ENCODE data around the gene IL20. TPM values are rescaled to one million over a fixed set of nuclear protein-coding genes. Genes with fewer than 3 reads are reported as not detected.
A peak's percentile ranks its signal among the peaks of the same experiment; 100 is the strongest.

IL20 gene
- polyA plus RNA-seq, 2 of the 4 experiments (the other 2 are of a cell fraction), result 0.05 TPM; not detected in 1

DNA sequence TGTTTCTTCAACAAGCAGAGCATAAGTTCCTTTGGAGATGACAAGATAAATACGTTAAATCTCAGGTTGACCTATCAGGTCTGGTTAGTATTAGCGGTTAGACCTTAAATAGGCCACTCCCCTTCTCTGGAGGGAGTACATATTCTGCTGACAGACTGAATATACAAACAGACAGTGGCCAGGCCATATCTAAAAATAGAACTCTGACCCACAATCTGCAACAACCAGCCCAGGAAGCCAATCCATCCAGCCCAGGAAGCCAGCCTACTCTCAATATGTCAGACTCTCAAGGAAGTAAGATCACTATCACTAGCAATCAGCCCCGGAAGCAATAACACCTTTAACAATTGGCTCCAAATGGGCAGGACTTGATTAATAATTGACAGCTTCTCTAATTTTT, 6.7 kb downstream of the IL20 start:
- Histone ChIP-seq H3K9me3 (peaks cover 19% of the 10 kb centered on the region; the same call in 2 of the 3 replicates), H3K27ac (no peak overlapping the region), H3K4me3 (no peak overlapping the region), H3K4me2 (no peak overlapping the region), H3K4me1 (no peaks in the 10 kb centered on the region)
- no peak for DNase-seq (ENCODE audit: low read depth in 1 of 2, low spot score in 1 of 2)
- POLR2A ChIA-PET, result no interaction called here
- no peak for FAIRE-seq
- 61% methylated on average over 3 of the region's 3 CpGs for whole genome bisulfite sequencing (ENCODE audit: missing lambda C conversion rate)
- ATAC-seq, result no peak
- CTCF ChIA-PET, result interaction anchor here (1.3 to 3.5 kb wide), 4 partner anchors 12 to 40 kb away, joined by 3 to 17 read pairs (median 4); no protein-coding TSS in a partner anchor
- TF ChIP-seq CHD4 (IDR thresholded peaks at IDR 0.05; ENCODE audit: borderline replicate concordance) (no peak), SREBF2 (IDR thresholded peaks at IDR 0.05) (no peak), POLR2A (IDR thresholded peaks at IDR 0.05; ENCODE audit: low read length) (no peak), FOSB (CRISPR knock-in tag; IDR thresholded peaks at IDR 0.05) (no peak), RCOR1 (IDR thresholded peaks at IDR 0.05; ENCODE audit: low read depth, low read length) (no peak), RFX5 (IDR thresholded peaks at IDR 0.05) (no peak), CTCF (IDR thresholded peaks at IDR 0.05) (no peak), KDM1A (IDR thresholded peaks at IDR 0.05; ENCODE audit: low read depth) (no peak), MAZ (IDR thresholded peaks at IDR 0.05; ENCODE audit: borderline replicate concordance, low read depth, low read length) (no peak), HDAC2 (IDR thresholded peaks at IDR 0.05) (no peak), TP53 (CRISPR knock-in tag; IDR thresholded peaks at IDR 0.05) (no peak), FOSL2 (IDR thresholded peaks at IDR 0.05) (no peak), FOSL2 (CRISPR knock-in tag; IDR thresholded peaks at IDR 0.05) (no peak), MYC (IDR thresholded peaks at IDR 0.05; ENCODE audit: borderline replicate concordance, low read length) (no peak)

- no peak overlapping the region for H3K4me2 ChIP-seq
- no peak for FAIRE-seq
- no peak for DNase-seq (ENCODE audit: low read depth in 1 of 2, low spot score in 1 of 2)
- WGBS (ENCODE audit: missing lambda C conversion rate), result 45% methylated on average over 3 of the region's 3 CpGs
- H3K27ac ChIP-seq, result no peak overlapping the region
- no peak overlapping the region for H3K4me3 ChIP-seq
- ATAC-seq, result no peak
- TF ChIP-seq ZC3H11A (IDR thresholded peaks at IDR 0.05) (no peak), NFE2L2 (conservative IDR thresholded peaks at IDR 0.05; ENCODE audit: low read length) (no peak), EHMT2 (IDR thresholded peaks at IDR 0.05; ENCODE audit: low read depth) (no peak), BHLHE40 (IDR thresholded peaks at IDR 0.05; ENCODE audit: low read depth, low read length) (no peak), SMC3 (IDR thresholded peaks at IDR 0.05) (no peak), ZSCAN20 (CRISPR knock-in tag; IDR thresholded peaks at IDR 0.05) (no peak), JUNB (IDR thresholded peaks at IDR 0.05) (no peak), MYC (IDR thresholded peaks at IDR 0.05; ENCODE audit: borderline replicate concordance, low read length) (no peak), E2F6 (IDR thresholded peaks at IDR 0.05; ENCODE audit: borderline replicate concordance, low read depth) (no peak), FOSB (CRISPR knock-in tag; IDR thresholded peaks at IDR 0.05) (no peak), FOSL2 (IDR thresholded peaks at IDR 0.05) (no peak), FOSL2 (CRISPR knock-in tag; IDR thresholded peaks at IDR 0.05) (no peak), HOXA7 (CRISPR knock-in tag; IDR thresholded peaks at IDR 0.05) (no peak)
- H3K4me1 ChIP-seq, result no peaks in the 10 kb centered on the region
- peaks cover 33% of the 10 kb centered on the region for H3K9me3 ChIP-seq
- POLR2A ChIA-PET, result interaction anchor here (0.6 kb wide), 1 partner anchor 147 kb away, joined by 4 read pairs; no protein-coding TSS in a partner anchor
- CTCF ChIA-PET, result interaction anchor here (0.6 to 3.5 kb wide), 2 partner anchors 38 to 923 kb away, joined by 3 to 17 read pairs; no protein-coding TSS in a partner anchor
Measured at GRCh38 chr1:206873603-206874188, 8.3 kb downstream of the IL20 start.

DNA sequence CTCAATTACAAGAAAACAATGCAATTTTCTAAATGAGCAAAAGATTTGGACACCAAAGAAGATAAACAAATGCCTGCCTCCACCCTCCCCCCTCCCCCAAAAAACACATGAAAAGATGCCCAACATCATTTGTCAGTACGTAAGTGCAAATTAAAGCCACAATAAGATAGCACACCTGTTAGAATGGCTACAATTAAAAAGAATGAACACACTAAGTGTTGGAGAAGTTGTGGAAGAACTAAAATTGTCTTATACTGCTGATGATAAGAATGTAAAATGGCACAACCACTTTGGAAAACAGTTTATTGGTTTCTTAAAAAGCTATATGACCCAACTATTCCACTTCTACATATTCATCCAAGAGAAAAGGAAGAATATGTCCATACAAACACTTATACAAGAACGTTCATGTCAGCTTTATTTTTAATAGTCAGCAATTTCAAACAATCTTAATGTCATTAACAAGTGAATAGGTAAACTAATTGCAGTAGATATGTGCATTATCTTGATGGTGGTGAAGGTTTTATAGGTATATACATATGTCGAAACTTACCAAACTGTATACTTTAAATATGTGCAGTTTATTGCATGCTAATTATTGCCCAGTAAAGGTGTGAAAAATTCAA, 10.4 kb downstream of the IL20 start:
- no peak for FAIRE-seq
- CTCF ChIA-PET, result no interaction called here
- TF ChIP-seq PHF8 (IDR thresholded peaks at IDR 0.05; ENCODE audit: borderline replicate concordance, low read depth) (0 out of 2 replicates have a peak, but pooled peaks have one; percentile 12), MAFK (IDR thresholded peaks at IDR 0.05; ENCODE audit: partially characterized antibody) (peak; percentile 93)
- TF ChIP-seq, protein P1, sequence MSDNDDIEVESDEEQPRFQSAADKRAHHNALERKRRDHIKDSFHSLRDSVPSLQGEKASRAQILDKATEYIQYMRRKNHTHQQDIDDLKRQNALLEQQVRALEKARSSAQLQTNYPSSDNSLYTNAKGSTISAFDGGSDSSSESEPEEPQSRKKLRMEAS (IDR thresholded peaks at IDR 0.05), result no peak
- POLR2A ChIA-PET, result no interaction called here
- Histone ChIP-seq H3K9me3 (peaks cover 36% of the 10 kb centered on the region), H3K4me1 (no peaks in the 10 kb centered on the region), H3K4me2 (no peak overlapping the region), H3K4me3 (no peak overlapping the region), H3K27ac (no peak overlapping the region)
- no peak for ATAC-seq
- 25% methylated on average over 3 of the region's 3 CpGs for WGBS (ENCODE audit: missing lambda C conversion rate)
- DNase-seq (ENCODE audit: low read depth in 1 of 2, low spot score in 1 of 2), result no peak
